ENCODE results near the gene PTPDC1. TPM values are rescaled to one million over a fixed set of nuclear protein-coding genes. Genes with fewer than 3 reads are reported as not detected.

The PTPDC1 gene
- total RNA-seq, 1 experiment from 2014 or later: 5.4 TPM

GRCh38 chr9:94083384-94083783 is 880 bp upstream of the PTPDC1 start:
- DNase-seq: no peak
- H3K36me3 ChIP-seq (ENCODE audit: low read depth, low read length): no peaks in the 10 kb centered on the region
- no peak overlapping the region for H3K4me2 ChIP-seq (ENCODE audit: low read length)
- no peak for TF ChIP-seq CTCF (conservative IDR thresholded peaks at IDR 0.05; ENCODE audit: low read depth, low read length)
- TF ChIP-seq EZH2 (IDR thresholded peaks at IDR 0.05; ENCODE audit: low read length, unreplicated experiment): no peak
- no peak for TF ChIP-seq EZH2phosphoT487 (IDR thresholded peaks at IDR 0.05; ENCODE audit: borderline replicate concordance, low read length)
- POLR2A ChIA-PET (ENCODE audit: unreplicated experiment): no interaction called here
- no peaks in the 10 kb centered on the region for H3K9me3 ChIP-seq (ENCODE audit: low read length)
- H3F3A ChIP-seq (ENCODE audit: low read length, unreplicated experiment): no peaks in the 10 kb centered on the region
- no peak overlapping the region for H3K9ac ChIP-seq (ENCODE audit: low read length)
- BruUV-seq (replicated peaks): no TSS peak
- no peaks in the 10 kb centered on the region for H3K27me3 ChIP-seq (ENCODE audit: low read length)
- CTCF ChIA-PET: no interaction called here
- no peaks in the 10 kb centered on the region for H3K79me2 ChIP-seq (ENCODE audit: low read length)
- H2AFZ ChIP-seq (ENCODE audit: low read length): no peak overlapping the region
- H3K9me2 ChIP-seq (replicated peaks; ENCODE audit: low read length): no peaks in the 10 kb centered on the region
- H3K27ac ChIP-seq (ENCODE audit: low read length): no peak overlapping the region
- H3K4me1 ChIP-seq (ENCODE audit: insufficient read depth, low read length): peaks cover 16% of the 10 kb centered on the region
- no peak overlapping the region for H3K4me3 ChIP-seq (ENCODE audit: low read length)
- no peak for ATAC-seq
- intact Hi-C loops (cut with micrococcal nuclease): no loop called here
- no peaks in the 10 kb centered on the region for H4K20me1 ChIP-seq (ENCODE audit: low read length)

- TSS peak; percentile 60 for BruUV-seq (replicated peaks)
Measured at GRCh38 chr9:94085062-94085639, 887 bp downstream of the PTPDC1 start.

More at GRCh38 chr9:94085062-94085639, 887 bp downstream of the PTPDC1 start:
- H3K36me3 ChIP-seq (ENCODE audit: low read depth, low read length): no peaks in the 10 kb centered on the region
- no peak for TF ChIP-seq EZH2phosphoT487 (IDR thresholded peaks at IDR 0.05; ENCODE audit: borderline replicate concordance, low read length)
- no peak for TF ChIP-seq CTCF (conservative IDR thresholded peaks at IDR 0.05; ENCODE audit: low read depth, low read length)
- TF ChIP-seq EZH2 (IDR thresholded peaks at IDR 0.05; ENCODE audit: low read length, unreplicated experiment): no peak
- H3K4me3 ChIP-seq (ENCODE audit: low read length): no peak overlapping the region
- H3K27ac ChIP-seq (ENCODE audit: low read length): no peak overlapping the region
- CTCF ChIA-PET: no interaction called here
- H3K4me2 ChIP-seq (ENCODE audit: low read length): no peak overlapping the region
- no peak overlapping the region for H2AFZ ChIP-seq (ENCODE audit: low read length)
- ATAC-seq (peak; percentile 68), DNase-seq (peak; percentile 20)
- POLR2A ChIA-PET (ENCODE audit: unreplicated experiment): no interaction called here
- intact Hi-C loops (cut with micrococcal nuclease): loop anchor here (5.0 kb wide), 1 partner anchor 82 kb away; no protein-coding TSS in a partner anchor
- H4K20me1 ChIP-seq (ENCODE audit: low read length): no peaks in the 10 kb centered on the region
- no peak overlapping the region for H3K9ac ChIP-seq (ENCODE audit: low read length)
- H3K79me2 ChIP-seq (ENCODE audit: low read length): no peaks in the 10 kb centered on the region
- H3F3A ChIP-seq (ENCODE audit: low read length, unreplicated experiment): no peaks in the 10 kb centered on the region
- peaks cover 16% of the 10 kb centered on the region for H3K4me1 ChIP-seq (ENCODE audit: insufficient read depth, low read length)
- H3K9me2 ChIP-seq (replicated peaks; ENCODE audit: low read length): no peaks in the 10 kb centered on the region
- no peaks in the 10 kb centered on the region for H3K9me3 ChIP-seq (ENCODE audit: low read length)
- no peaks in the 10 kb centered on the region for H3K27me3 ChIP-seq (ENCODE audit: low read length)
